A549 (cell line): ENCODE data around the gene DYNC2H1. TPM values are rescaled to one million over a fixed set of nuclear protein-coding genes. Genes with fewer than 3 reads are reported as not detected.
A peak's percentile ranks its signal among the peaks of the same experiment; 100 is the strongest.

Source experiments
- ATAC-seq, 2 experiments: fragments of 200-7000 bp in 1 of 2; fragments of >200 bp in 1 of 2; cut with Nextera tagmentation in 1 of 2; cut with Tn5 transposase in 1 of 2; 3 replicates each; pipeline versions ENCODE4 v1.8.0 to v1.9.1; 2018 to 2020; ENCODE audit warnings: mild to moderate bottlenecking in 1 of 2, moderate library complexity in 1 of 2
- CTCF ChIA-PET: fragments of 300-600 bp; sonication (Branson Sonifier 250); formaldehyde crosslinking; extraction: SDS; loops from one replicate; lab custom pipeline; 2021; ENCODE audit warnings: antibody characterized with exemption, inconsistent platforms; lab: Yijun Ruan, JAX
- POLR2A ChIA-PET: fragments of 350-600 bp; formaldehyde crosslinking; extraction: SDS; loops from one replicate; lab custom pipeline; 2021; ENCODE audit warnings: antibody characterized with exemption, inconsistent platforms; lab: Yijun Ruan, JAX
- DNase-seq, 2 experiments: peaks; one replicate each; pipeline versions ENCODE4 v3.0.0 to v3.0.0-alpha.2; 2011 to 2016; ENCODE audit warnings: low read depth in 1 of 2, low spot score in 1 of 2
- FAIRE-seq: peaks from 2 replicates; lab custom pipeline; 2011; peaks lifted over from hg19 to GRCh38; lab: Jason Lieb, UNC
- H3K27ac ChIP-seq, 2 experiments: fragments of >200 bp; sonication (Bioruptor Twin); formaldehyde crosslinking; 3 replicates each; pipeline ENCODE4 v1.5.1; 2016 to 2017
- H3K4me1 ChIP-seq: fragments of >200 bp; sonication (Bioruptor Twin); formaldehyde crosslinking; 3 replicates; pipeline ENCODE4 v1.6.1; 2016
- H3K4me2 ChIP-seq: fragments of >200 bp; sonication (Bioruptor Twin); formaldehyde crosslinking; 3 replicates; pipeline ENCODE4 v1.6.1; 2016
- H3K4me3 ChIP-seq: fragments of >200 bp; sonication (Bioruptor Twin); formaldehyde crosslinking; 3 replicates; pipeline ENCODE4 v1.5.1; 2016
- H3K9me3 ChIP-seq: fragments of >200 bp; sonication (Bioruptor Twin); formaldehyde crosslinking; 3 replicates; pipeline ENCODE4 v1.6.1; 2016
- BHLHE40 ChIP-seq: IDR thresholded peaks from 2 replicates; pipeline ENCODE4 v1.6.1; 2012; ENCODE audit warnings: low read depth, low read length, inconsistent platforms
- CBX2 ChIP-seq: fragments of 200-600 bp; sonication (generic); IDR thresholded peaks from 2 replicates; pipeline ENCODE4 v1.6.1; 2016; ENCODE audit warnings: low read depth, mild to moderate bottlenecking, borderline replicate concordance
- FOSL2 ChIP-seq, 2 experiments: fragments of 450-650 bp in 1 of 2; fragments of >200 bp in 1 of 2; sonication (Bioruptor Twin) in 1 of 2; formaldehyde crosslinking; IDR thresholded peaks; 2 replicates each; pipeline versions ENCODE4 v1.5.0 to v1.6.1; 2016 to 2020; ENCODE audit warnings: mild to moderate bottlenecking in 1 of 2, moderate library complexity in 1 of 2
- GATA3 ChIP-seq: IDR thresholded peaks from 2 replicates; pipeline ENCODE4 v1.6.1; 2012; ENCODE audit warnings: borderline replicate concordance
- HEYL ChIP-seq: fragments of 250-450 bp; sonication (Bioruptor Pico); IDR thresholded peaks from 2 replicates; pipeline ENCODE4 v1.8.0; 2021; ENCODE audit warnings: mild to moderate bottlenecking, moderate library complexity
- JUN ChIP-seq, 2 experiments: fragments of >200 bp; sonication (Bioruptor Twin); formaldehyde crosslinking; IDR thresholded peaks; 2 replicates in 1 of 2; 3 replicates in 1 of 2; pipeline ENCODE4 v1.6.1; 2016 to 2017
- PHF8 ChIP-seq: fragments of 200-600 bp; sonication (generic); IDR thresholded peaks from 2 replicates; pipeline ENCODE4 v1.6.1; 2016; ENCODE audit warnings: low read depth, mild to moderate bottlenecking, antibody characterized with exemption, moderate library complexity, borderline replicate concordance
- RARB ChIP-seq: fragments of 250-450 bp; sonication (Bioruptor Pico); IDR thresholded peaks from 2 replicates; pipeline ENCODE4 v1.8.0; 2021; ENCODE audit warnings: mild to moderate bottlenecking, moderate library complexity
- RFX5 ChIP-seq: fragments of 450-650 bp; IDR thresholded peaks from 2 replicates; pipeline ENCODE4 v1.7.1; 2014; ENCODE audit warnings: antibody characterized with exemption, mild to moderate bottlenecking, moderate library complexity
- RNF2 ChIP-seq: fragments of 200-600 bp; sonication (generic); IDR thresholded peaks from 2 replicates; pipeline ENCODE4 v1.6.1; 2016; ENCODE audit warnings: low read depth, mild to moderate bottlenecking, antibody characterized with exemption, moderate library complexity, borderline replicate concordance
- ZNF302 ChIP-seq: fragments of 250-450 bp; sonication (Bioruptor Pico); IDR thresholded peaks from 2 replicates; pipeline ENCODE4 v1.9.0; 2021; ENCODE audit warnings: inconsistent platforms, mild to moderate bottlenecking, moderate library complexity
- WGBS: methylation state at CpG from one replicate; pipeline ENCODE4 v1.1.6; 2017; ENCODE audit errors: missing lambda C conversion rate; 5-methylcytosine and 5-hydroxymethylcytosine counted together
- polyA plus RNA-seq, 4 experiments: library from polyadenylated mRNA; depleted of rRNA in 3 of 4; stranded (reverse); fragments of >200 nt; fragmentation: RNase III in 1 of 4; extraction: RNeasy Plus Mini Kit Qiagen cat#74134 plus additional on column Dnase treatment in 1 of 4; gene quantifications; 2 replicates in 3 of 4; 3 replicates in 1 of 4; pipeline ENCODE4 v1.2.3, GENCODE V29; 2011 to 2017
- TF ChIP-seq, protein P1 (sequence below): fragments of 200-600 bp; sonication (generic); IDR thresholded peaks from 2 replicates; pipeline ENCODE4 v1.6.1; 2016; ENCODE audit warnings: antibody characterized with exemption, mild to moderate bottlenecking, moderate library complexity
- TF ChIP-seq, protein P2 (sequence below): IDR thresholded peaks from 2 replicates; pipeline ENCODE4 v1.6.1; 2012
- TF ChIP-seq, protein P3 (sequence below): fragments of 450-650 bp; IDR thresholded peaks from 2 replicates; pipeline ENCODE4 v1.6.1; 2014; ENCODE audit warnings: antibody characterized with exemption
- TF ChIP-seq, protein P4 (sequence below): fragments of >200 bp; sonication (Bioruptor Twin); formaldehyde crosslinking; IDR thresholded peaks from 3 replicates; pipeline ENCODE4 v1.5.1; 2016
- TF ChIP-seq, protein P5 (sequence below): fragments of 250-450 bp; sonication (Bioruptor Pico); IDR thresholded peaks from 2 replicates; pipeline ENCODE4 v1.5.0; 2020; ENCODE audit warnings: low read depth, mild to moderate bottlenecking, moderate library complexity

Gene DYNC2H1
- polyA plus RNA-seq, 2 of the 4 experiments (the other 2 are of a cell fraction): 4.9 to 14.8 TPM

DNA sequence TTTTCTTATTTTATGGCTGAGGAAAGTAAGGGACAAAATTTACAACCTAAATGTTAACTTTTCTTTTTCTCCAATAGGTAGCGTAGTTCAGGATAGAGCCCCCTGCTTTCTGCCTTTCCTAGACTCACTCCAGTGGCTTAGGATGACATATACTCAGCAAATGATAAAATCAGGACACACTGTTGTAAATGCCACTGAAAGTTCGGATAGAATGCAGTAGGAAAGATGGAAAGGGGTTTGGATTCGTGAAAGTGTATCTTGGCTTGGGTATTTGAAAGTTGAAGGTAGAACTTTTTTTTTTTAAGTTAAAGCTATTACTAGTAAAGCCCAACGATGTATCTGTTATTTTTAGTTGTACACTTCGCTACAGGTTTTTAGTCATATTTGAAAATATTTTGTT lies 2.2 kb downstream of the DYNC2H1 start (continued):
- TF ChIP-seq, protein P1, sequence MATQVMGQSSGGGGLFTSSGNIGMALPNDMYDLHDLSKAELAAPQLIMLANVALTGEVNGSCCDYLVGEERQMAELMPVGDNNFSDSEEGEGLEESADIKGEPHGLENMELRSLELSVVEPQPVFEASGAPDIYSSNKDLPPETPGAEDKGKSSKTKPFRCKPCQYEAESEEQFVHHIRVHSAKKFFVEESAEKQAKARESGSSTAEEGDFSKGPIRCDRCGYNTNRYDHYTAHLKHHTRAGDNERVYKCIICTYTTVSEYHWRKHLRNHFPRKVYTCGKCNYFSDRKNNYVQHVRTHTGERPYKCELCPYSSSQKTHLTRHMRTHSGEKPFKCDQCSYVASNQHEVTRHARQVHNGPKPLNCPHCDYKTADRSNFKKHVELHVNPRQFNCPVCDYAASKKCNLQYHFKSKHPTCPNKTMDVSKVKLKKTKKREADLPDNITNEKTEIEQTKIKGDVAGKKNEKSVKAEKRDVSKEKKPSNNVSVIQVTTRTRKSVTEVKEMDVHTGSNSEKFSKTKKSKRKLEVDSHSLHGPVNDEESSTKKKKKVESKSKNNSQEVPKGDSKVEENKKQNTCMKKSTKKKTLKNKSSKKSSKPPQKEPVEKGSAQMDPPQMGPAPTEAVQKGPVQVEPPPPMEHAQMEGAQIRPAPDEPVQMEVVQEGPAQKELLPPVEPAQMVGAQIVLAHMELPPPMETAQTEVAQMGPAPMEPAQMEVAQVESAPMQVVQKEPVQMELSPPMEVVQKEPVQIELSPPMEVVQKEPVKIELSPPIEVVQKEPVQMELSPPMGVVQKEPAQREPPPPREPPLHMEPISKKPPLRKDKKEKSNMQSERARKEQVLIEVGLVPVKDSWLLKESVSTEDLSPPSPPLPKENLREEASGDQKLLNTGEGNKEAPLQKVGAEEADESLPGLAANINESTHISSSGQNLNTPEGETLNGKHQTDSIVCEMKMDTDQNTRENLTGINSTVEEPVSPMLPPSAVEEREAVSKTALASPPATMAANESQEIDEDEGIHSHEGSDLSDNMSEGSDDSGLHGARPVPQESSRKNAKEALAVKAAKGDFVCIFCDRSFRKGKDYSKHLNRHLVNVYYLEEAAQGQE: no peak
- no peak for TF ChIP-seq JUN (IDR thresholded peaks at IDR 0.05)
- TF ChIP-seq, protein P2, sequence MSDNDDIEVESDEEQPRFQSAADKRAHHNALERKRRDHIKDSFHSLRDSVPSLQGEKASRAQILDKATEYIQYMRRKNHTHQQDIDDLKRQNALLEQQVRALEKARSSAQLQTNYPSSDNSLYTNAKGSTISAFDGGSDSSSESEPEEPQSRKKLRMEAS: no peak
- TF ChIP-seq FOSL2 (IDR thresholded peaks at IDR 0.05): no peak
- TF ChIP-seq FOSL2 (CRISPR knock-in tag; IDR thresholded peaks at IDR 0.05): no peak
- no peak for TF ChIP-seq GATA3
- TF ChIP-seq PHF8: no peak
- TF ChIP-seq RARB (CRISPR knock-in tag): no peak
- TF ChIP-seq ZNF302 (CRISPR knock-in tag): no peak
- TF ChIP-seq RNF2: no peak

DNA sequence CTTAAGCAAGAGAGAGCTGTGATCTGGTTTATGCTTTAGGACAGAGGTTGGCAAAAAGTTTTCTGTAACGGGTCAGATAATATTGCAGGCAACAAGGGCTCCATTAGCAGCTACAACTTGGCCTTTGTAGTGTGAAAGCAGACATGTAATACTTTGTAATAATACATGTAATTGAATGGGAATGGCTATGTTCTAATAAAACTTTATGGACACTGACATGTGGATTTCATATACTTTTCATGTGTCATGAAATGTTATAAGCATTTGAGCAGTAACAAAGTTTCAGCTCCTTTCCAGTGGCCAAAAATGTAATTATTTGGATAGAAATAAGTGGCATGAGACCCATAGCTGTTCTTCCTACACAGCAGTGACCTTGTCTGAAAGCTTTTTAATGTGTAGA lies 3.1 kb downstream of the DYNC2H1 start:
- H3K4me3 ChIP-seq: no peak overlapping the region
- FAIRE-seq (no peak), DNase-seq (no peak), ATAC-seq (no peak)
- H3K9me3 ChIP-seq: no peaks in the 10 kb centered on the region
- ChIA-PET CTCF (no interaction called here), POLR2A (no interaction called here)
- peak overlapping the region; percentile 11; the same call in 1 of the 3 replicates for H3K4me2 ChIP-seq
- WGBS: 76% methylated on average over 1 of the region's 1 CpG
- no peak overlapping the region for H3K27ac ChIP-seq
- H3K4me1 ChIP-seq: peaks cover 7% of the 10 kb centered on the region; the same call in 1 of the 3 replicates
- TF ChIP-seq RFX5: no peak
- TF ChIP-seq, protein P3, sequence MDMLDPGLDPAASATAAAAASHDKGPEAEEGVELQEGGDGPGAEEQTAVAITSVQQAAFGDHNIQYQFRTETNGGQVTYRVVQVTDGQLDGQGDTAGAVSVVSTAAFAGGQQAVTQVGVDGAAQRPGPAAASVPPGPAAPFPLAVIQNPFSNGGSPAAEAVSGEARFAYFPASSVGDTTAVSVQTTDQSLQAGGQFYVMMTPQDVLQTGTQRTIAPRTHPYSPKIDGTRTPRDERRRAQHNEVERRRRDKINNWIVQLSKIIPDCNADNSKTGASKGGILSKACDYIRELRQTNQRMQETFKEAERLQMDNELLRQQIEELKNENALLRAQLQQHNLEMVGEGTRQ: no peak
- no peak for TF ChIP-seq HEYL (CRISPR knock-in tag)
- TF ChIP-seq, protein P4, sequence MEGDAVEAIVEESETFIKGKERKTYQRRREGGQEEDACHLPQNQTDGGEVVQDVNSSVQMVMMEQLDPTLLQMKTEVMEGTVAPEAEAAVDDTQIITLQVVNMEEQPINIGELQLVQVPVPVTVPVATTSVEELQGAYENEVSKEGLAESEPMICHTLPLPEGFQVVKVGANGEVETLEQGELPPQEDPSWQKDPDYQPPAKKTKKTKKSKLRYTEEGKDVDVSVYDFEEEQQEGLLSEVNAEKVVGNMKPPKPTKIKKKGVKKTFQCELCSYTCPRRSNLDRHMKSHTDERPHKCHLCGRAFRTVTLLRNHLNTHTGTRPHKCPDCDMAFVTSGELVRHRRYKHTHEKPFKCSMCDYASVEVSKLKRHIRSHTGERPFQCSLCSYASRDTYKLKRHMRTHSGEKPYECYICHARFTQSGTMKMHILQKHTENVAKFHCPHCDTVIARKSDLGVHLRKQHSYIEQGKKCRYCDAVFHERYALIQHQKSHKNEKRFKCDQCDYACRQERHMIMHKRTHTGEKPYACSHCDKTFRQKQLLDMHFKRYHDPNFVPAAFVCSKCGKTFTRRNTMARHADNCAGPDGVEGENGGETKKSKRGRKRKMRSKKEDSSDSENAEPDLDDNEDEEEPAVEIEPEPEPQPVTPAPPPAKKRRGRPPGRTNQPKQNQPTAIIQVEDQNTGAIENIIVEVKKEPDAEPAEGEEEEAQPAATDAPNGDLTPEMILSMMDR: no peak
- TF ChIP-seq, protein P5, sequence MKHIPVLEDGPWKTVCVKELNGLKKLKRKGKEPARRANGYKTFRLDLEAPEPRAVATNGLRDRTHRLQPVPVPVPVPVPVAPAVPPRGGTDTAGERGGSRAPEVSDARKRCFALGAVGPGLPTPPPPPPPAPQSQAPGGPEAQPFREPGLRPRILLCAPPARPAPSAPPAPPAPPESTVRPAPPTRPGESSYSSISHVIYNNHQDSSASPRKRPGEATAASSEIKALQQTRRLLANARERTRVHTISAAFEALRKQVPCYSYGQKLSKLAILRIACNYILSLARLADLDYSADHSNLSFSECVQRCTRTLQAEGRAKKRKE: no peak

DNA sequence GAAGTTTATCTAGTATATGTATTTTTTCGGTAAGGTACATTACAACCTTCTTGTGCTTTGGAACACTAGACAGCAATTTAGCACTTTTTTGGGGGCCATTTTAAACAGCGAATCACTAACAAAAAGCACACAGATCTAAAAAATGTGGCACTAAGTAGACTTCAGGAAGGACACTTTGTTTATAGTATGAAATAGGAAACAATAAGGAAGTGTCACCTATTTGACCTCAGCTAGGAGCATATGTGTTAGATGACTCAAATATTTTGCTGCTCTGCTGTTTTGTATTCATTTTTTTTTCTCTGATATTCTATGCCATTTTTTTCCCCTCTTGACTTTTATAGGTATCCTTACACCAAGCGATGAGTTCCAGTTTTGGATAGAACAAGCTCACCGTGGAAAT lies 5.6 kb downstream of the DYNC2H1 start:
- no peak for TF ChIP-seq CBX2
- TF ChIP-seq BHLHE40: no peak
- no peak for DNase-seq
- no peak for FAIRE-seq
- 95% methylated on average over 4 of the region's 4 CpGs for WGBS
- Histone ChIP-seq H3K4me1 (peaks cover 7% of the 10 kb centered on the region; the same call in 1 of the 3 replicates), H3K4me2 (no peak overlapping the region), H3K27ac (no peak overlapping the region), H3K4me3 (no peak overlapping the region), H3K9me3 (no peaks in the 10 kb centered on the region)
- ATAC-seq: no peak
- ChIA-PET CTCF (no interaction called here), POLR2A (no interaction called here)
